Loucy (cell line): ENCODE data around the gene TMPRSS7.

Source experiments
- H2AFZ ChIP-seq: fragments of 200-600 bp; sonication (generic); 2 replicates; pipeline ENCODE4 v1.6.0; 2016; ENCODE audit warnings: antibody characterized with exemption, mild to moderate bottlenecking, low read length, moderate library complexity
- H3F3A ChIP-seq: fragments of 200-600 bp; 2 replicates; pipeline ENCODE4 v1.6.0; 2016; ENCODE audit warnings: antibody characterized with exemption, low read depth, mild to moderate bottlenecking
- H3K27me3 ChIP-seq: fragments of 200-600 bp; sonication (generic); 2 replicates; pipeline ENCODE4 v1.6.1; 2014; ENCODE audit warnings: low read length, mild to moderate bottlenecking; ENCODE audit not compliant: insufficient read depth, poor library complexity, severe bottlenecking
- H3K36me3 ChIP-seq: fragments of 200-600 bp; sonication (generic); 2 replicates; pipeline ENCODE4 v1.6.1; 2016; ENCODE audit warnings: low read length; ENCODE audit not compliant: insufficient read depth
- H3K4me1 ChIP-seq: fragments of 200-600 bp; sonication (generic); 2 replicates; pipeline ENCODE4 v1.5.1; 2014; ENCODE audit warnings: low read length, mild to moderate bottlenecking; ENCODE audit not compliant: insufficient read depth, poor library complexity, severe bottlenecking
- H3K4me2 ChIP-seq: fragments of 200-600 bp; sonication (generic); 2 replicates; pipeline ENCODE4 v1.6.0; 2014; ENCODE audit warnings: antibody characterized with exemption, low read length, low read depth, mild to moderate bottlenecking; ENCODE audit not compliant: poor library complexity, severe bottlenecking
- H3K4me3 ChIP-seq: fragments of 200-600 bp; sonication (generic); 2 replicates; pipeline ENCODE4 v1.5.1; 2014; ENCODE audit warnings: low read length, mild to moderate bottlenecking, mixed read lengths; ENCODE audit not compliant: poor library complexity, severe bottlenecking
- H3K79me2 ChIP-seq: fragments of 200-600 bp; sonication (generic); 2 replicates; pipeline ENCODE4 v1.6.1; 2014; ENCODE audit warnings: low read length; ENCODE audit not compliant: insufficient read depth
- H3K9ac ChIP-seq: fragments of 200-600 bp; sonication (generic); 2 replicates; pipeline ENCODE4 v1.6.0; 2014; ENCODE audit warnings: mild to moderate bottlenecking, low read depth, low read length, moderate library complexity; ENCODE audit not compliant: poor library complexity, severe bottlenecking
- H3K9me2 ChIP-seq: fragments of 200-600 bp; sonication (generic); replicated peaks from 2 replicates; pipeline ENCODE4 v1.6.1; 2016; ENCODE audit warnings: low read depth, low read length, mixed read lengths
- H3K9me3 ChIP-seq: fragments of 200-600 bp; sonication (generic); 2 replicates; pipeline ENCODE4 v1.6.1; 2014; ENCODE audit warnings: mild to moderate bottlenecking, antibody characterized with exemption, low read length, low read depth; ENCODE audit not compliant: insufficient read depth
- H4K20me1 ChIP-seq: fragments of 200-600 bp; sonication (generic); 2 replicates; pipeline ENCODE4 v1.6.0; 2014; ENCODE audit warnings: antibody characterized with exemption, low read length, mild to moderate bottlenecking; ENCODE audit not compliant: insufficient read depth, poor library complexity, severe bottlenecking
- CTCF ChIP-seq: fragments of 200-600 bp; sonication (generic); conservative IDR thresholded peaks from 2 replicates; pipeline ENCODE4 v1.5.1; 2014; ENCODE audit warnings: mild to moderate bottlenecking, antibody characterized with exemption, low read length
- EZH2phosphoT487 ChIP-seq: fragments of 200-600 bp; IDR thresholded peaks from 2 replicates; pipeline ENCODE4 v1.6.1; 2018; ENCODE audit warnings: antibody characterized with exemption, mild to moderate bottlenecking, moderate library complexity, borderline replicate concordance

Gene TMPRSS7

GRCh38 chr3:112097378-112097777, 62.8 kb downstream of the TMPRSS7 start:
- peaks cover 100% of the 10 kb centered on the region for H3K27me3 ChIP-seq
- no peaks in the 10 kb centered on the region for H3K9me2 ChIP-seq
- no peaks in the 10 kb centered on the region for H4K20me1 ChIP-seq

DNA sequence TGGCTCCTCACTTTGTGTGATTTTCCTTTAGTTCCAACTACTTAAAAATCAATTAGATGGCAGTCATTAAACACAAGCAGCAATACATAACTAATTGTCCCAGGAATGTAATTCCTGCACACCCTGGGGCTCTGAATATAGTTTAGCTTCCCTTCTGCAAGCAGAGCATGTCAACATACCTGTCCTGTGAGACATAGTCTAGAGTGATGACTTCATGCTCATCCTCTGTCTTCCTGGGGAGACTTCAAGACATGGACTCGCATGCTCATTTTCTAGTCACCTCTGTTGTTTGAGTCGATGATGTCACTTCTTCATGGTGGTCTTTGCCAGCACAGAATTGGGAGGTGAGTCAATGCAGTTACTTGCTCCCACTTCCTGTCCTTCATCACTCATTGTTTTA, 67.4 kb downstream of the TMPRSS7 start:
- H3K27me3 ChIP-seq, result peaks cover 92% of the 10 kb centered on the region
- H3F3A ChIP-seq, result no peaks in the 10 kb centered on the region
- no peak overlapping the region for H3K9ac ChIP-seq
- H3K9me2 ChIP-seq, result no peaks in the 10 kb centered on the region
- H4K20me1 ChIP-seq, result no peaks in the 10 kb centered on the region
- H2AFZ ChIP-seq, result no peak overlapping the region
- no peaks in the 10 kb centered on the region for H3K9me3 ChIP-seq
- no peaks in the 10 kb centered on the region for H3K79me2 ChIP-seq
- H3K4me3 ChIP-seq, result no peak overlapping the region
- no peak for TF ChIP-seq CTCF
- no peak for TF ChIP-seq EZH2phosphoT487
- no peaks in the 10 kb centered on the region for H3K36me3 ChIP-seq
- H3K4me1 ChIP-seq, result no peaks in the 10 kb centered on the region
- no peak overlapping the region for H3K4me2 ChIP-seq

More at GRCh38 chr3:112097378-112097777, 62.8 kb downstream of the TMPRSS7 start:
- H3F3A ChIP-seq, result no peaks in the 10 kb centered on the region
- H3K36me3 ChIP-seq, result no peaks in the 10 kb centered on the region
- TF ChIP-seq EZH2phosphoT487 (no peak), CTCF (no peak)
- no peaks in the 10 kb centered on the region for H3K79me2 ChIP-seq
- H3K4me1 ChIP-seq, result peaks cover 5% of the 10 kb centered on the region
- no peak overlapping the region for H3K4me3 ChIP-seq
- no peak overlapping the region for H3K9ac ChIP-seq
- no peak overlapping the region for H3K4me2 ChIP-seq
- H2AFZ ChIP-seq, result no peak overlapping the region
- no peaks in the 10 kb centered on the region for H3K9me3 ChIP-seq

DNA sequence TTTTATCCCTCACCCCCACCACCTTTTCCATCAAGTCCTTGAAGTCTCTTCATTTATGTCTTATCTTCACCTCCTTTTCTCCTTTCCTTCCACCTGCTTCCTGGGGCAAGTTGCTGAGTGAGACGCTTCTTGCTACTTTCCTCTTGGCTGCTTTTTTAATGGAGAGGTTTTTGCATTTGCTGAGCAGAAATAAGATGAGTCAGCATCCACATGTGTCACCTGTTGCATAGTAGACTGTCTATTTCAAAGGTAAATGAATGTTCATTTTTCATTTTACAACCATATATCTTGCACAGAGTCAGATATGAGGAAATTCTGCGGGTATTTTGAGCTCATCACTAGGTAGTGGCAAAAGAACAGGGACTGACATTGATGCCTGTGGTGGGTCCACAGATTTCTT, 70.2 kb downstream of the TMPRSS7 start:
- Histone ChIP-seq H2AFZ (no peak overlapping the region), H3K4me2 (no peak overlapping the region), H3F3A (no peaks in the 10 kb centered on the region), H3K36me3 (no peaks in the 10 kb centered on the region), H4K20me1 (no peaks in the 10 kb centered on the region), H3K9me3 (no peaks in the 10 kb centered on the region), H3K4me3 (no peak overlapping the region), H3K27me3 (peaks cover 86% of the 10 kb centered on the region), H3K9me2 (no peaks in the 10 kb centered on the region), H3K79me2 (no peaks in the 10 kb centered on the region), H3K4me1 (no peaks in the 10 kb centered on the region), H3K9ac (no peak overlapping the region)
- no peak for TF ChIP-seq EZH2phosphoT487

- H3K79me2 ChIP-seq, result no peaks in the 10 kb centered on the region
- H4K20me1 ChIP-seq, result no peaks in the 10 kb centered on the region
- H3K36me3 ChIP-seq, result no peaks in the 10 kb centered on the region
- H3K4me1 ChIP-seq, result no peaks in the 10 kb centered on the region
- TF ChIP-seq EZH2phosphoT487, result no peak
- H3F3A ChIP-seq, result no peaks in the 10 kb centered on the region
- H2AFZ ChIP-seq, result no peak overlapping the region
- H3K27me3 ChIP-seq, result peaks cover 41% of the 10 kb centered on the region
- H3K9ac ChIP-seq, result no peak overlapping the region
- no peaks in the 10 kb centered on the region for H3K9me3 ChIP-seq
- no peak overlapping the region for H3K4me2 ChIP-seq
- H3K9me2 ChIP-seq, result no peaks in the 10 kb centered on the region
- no peak overlapping the region for H3K4me3 ChIP-seq
These were observed 74.8 kb downstream of the TMPRSS7 start for GRCh38 chr3:112109322-112109721.
